H1 (cell line): ENCODE data around the gene BCAS3. TPM values are rescaled to one million over a fixed set of nuclear protein-coding genes. Genes with fewer than 3 reads are reported as not detected.

Source experiments
- CBX8 ChIP-seq: fragments of 300-800, 300-1000 bp; sonication (generic); IDR thresholded peaks from 2 replicates; pipeline ENCODE4 v1.7.1; 2016; ENCODE audit warnings: low read depth, low read length, borderline replicate concordance
- EGR1 ChIP-seq: IDR thresholded peaks from 2 replicates; pipeline ENCODE4 v1.6.1; 2011; ENCODE audit warnings: low read depth, low read length, borderline replicate concordance
- SIRT6 ChIP-seq: IDR thresholded peaks from one replicate; pipeline ENCODE4 v1.7.1; 2012; ENCODE audit warnings: low read length, inconsistent platforms
- TEAD4 ChIP-seq: IDR thresholded peaks from 2 replicates; pipeline ENCODE4 v1.6.1; 2012; ENCODE audit warnings: low read depth, low read length, inconsistent platforms, mixed read lengths
- USF2 ChIP-seq: IDR thresholded peaks from 2 replicates; pipeline ENCODE4 v1.6.1; 2011; ENCODE audit warnings: low read length, improper control_type of control experiment
- polyA plus RNA-seq, 7 experiments: library from polyadenylated mRNA; depleted of rRNA in 3 of 7; stranded (reverse) in 5 of 7; unstranded in 2 of 7; fragments of >200 nt in 5 of 7; fragments of 200-250 nt in 2 of 7; gene quantifications; 1 replicate in 5 of 7; 2 replicates in 1 of 7; 4 replicates in 1 of 7; pipeline versions ENCODE4 v1.2.1 to v1.2.3, GENCODE V29; 2011 to 2013; ENCODE audit warnings: missing spikeins in 2 of 7, mixed read lengths in 2 of 7
- total RNA-seq: library from RNA; stranded (reverse); fragmentation: NEBNext Ultra II Directional; extraction: Animal tissue kit (Norgen Biotek cat#: 25700); gene quantifications from 2 replicates; pipeline ENCODE4 v1.2.1, GENCODE V29; 2021

Gene BCAS3
- total and polyA plus RNA-seq, 2 of the 8 experiments (the other 6 are each of a cell fraction or from before 2014, with no cell fraction given): 9.9 to 13.3 TPM

- TF ChIP-seq USF2 (no peak), CBX8 (no peak), EGR1 (no peak), TEAD4 (no peak), SIRT6 (no peak)
Measured at GRCh38 chr17:61223725-61224124, 546.1 kb downstream of the BCAS3 start (continued).
